ENCODE measurements around the gene POLR1E. TPM values are rescaled to one million over a fixed set of nuclear protein-coding genes. Genes with fewer than 3 reads are reported as not detected.
"Not testable (repeated sequence)": the region's sequence is repeated elsewhere in the genome, so short reads cannot be mapped to it uniquely, and the experiment has no call there.

Gene POLR1E
- total RNA-seq, 4 donors from 2014 or later = 22.5 to 26.4 (median 25.3) TPM

DNA sequence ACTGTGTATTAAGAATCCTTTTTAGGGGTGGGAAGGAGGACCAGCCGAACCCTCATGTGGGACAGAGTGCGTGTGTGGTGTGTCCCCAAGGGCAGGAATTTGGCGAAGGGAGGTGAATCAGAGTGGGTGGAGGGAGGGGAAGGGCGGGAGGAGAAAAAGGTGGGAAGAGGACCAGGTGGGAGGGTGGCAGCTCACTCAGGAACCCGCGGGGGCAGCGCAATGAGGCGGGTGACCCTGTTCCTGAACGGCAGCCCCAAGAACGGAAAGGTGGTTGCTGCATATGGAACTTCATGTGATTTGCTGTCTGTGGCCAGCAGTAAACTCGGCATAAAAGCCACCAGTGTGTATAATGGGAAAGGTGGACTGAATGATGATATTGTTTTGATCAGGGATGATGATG lies 8.8 kb upstream of the POLR1E start:
- intact Hi-C loops (cut with DNase I; ENCODE audit: low total_unique reads) = no loop called here
- no peak for DNase-seq (ENCODE audit: low spot score in 2 of 2)
- no peak overlapping the region for H3K4me3 ChIP-seq (ENCODE audit: low read depth, poor library complexity, severe bottlenecking)
- WGBS, 2 donors = 61 to 65% methylated on average over 11 of the region's 11 CpGs
- no peak for TF ChIP-seq POLR2A (IDR thresholded peaks at IDR 0.05)
- no peak for TF ChIP-seq CTCF (IDR thresholded peaks at IDR 0.05)

- DNase-seq (ENCODE audit: low spot score in 2 of 2); intact Hi-C loops (cut with DNase I; ENCODE audit: low total_unique reads): not testable (repeated sequence)
- WGBS, 2 donors = 85 to 89% methylated on average over 4 of the region's 4 CpGs
These were observed 8.3 kb upstream of the POLR1E start for GRCh38 chr9:37477443-37477842.

DNA sequence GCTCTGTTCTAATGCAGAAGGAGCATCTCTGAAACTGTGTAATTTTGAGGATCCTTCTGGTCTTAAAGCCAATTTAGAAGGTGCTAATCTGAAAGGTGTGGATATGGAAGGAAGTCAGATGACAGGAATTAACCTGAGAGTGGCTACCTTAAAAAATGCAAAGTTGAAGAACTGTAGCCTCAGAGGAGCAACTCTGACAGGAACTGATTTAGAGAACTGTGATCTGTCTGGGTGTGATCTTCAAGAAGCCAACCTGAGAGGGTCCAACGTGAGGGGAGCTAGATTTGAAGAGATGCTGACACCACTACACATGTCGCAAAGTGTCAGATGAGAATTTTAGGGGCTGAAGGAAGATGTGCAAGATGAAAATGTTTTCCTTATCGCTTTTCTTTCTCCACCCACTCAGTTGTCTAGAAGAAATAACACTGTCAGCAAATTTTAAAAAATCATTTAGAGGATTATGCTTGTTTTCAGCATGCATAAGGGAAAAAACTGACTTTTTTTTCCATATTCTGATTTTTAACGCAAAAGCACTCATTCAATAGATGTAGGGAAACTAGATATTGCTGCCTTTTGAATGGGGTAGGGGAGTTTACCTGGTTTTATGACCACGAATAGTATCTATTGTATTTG lies 7.6 kb upstream of the POLR1E start:
- DNase-seq (ENCODE audit: low spot score in 2 of 2); H3K4me3 ChIP-seq (ENCODE audit: low read depth, poor library complexity, severe bottlenecking); intact Hi-C loops (cut with DNase I; ENCODE audit: low total_unique reads): not testable (repeated sequence)
- 69 to 70% methylated on average over 5 of the region's 5 CpGs for WGBS, 2 donors

More at GRCh38 chr9:37477443-37477842, 8.3 kb upstream of the POLR1E start:
- H3K4me3 ChIP-seq (ENCODE audit: low read depth, poor library complexity, severe bottlenecking) = not testable (repeated sequence)

DNA sequence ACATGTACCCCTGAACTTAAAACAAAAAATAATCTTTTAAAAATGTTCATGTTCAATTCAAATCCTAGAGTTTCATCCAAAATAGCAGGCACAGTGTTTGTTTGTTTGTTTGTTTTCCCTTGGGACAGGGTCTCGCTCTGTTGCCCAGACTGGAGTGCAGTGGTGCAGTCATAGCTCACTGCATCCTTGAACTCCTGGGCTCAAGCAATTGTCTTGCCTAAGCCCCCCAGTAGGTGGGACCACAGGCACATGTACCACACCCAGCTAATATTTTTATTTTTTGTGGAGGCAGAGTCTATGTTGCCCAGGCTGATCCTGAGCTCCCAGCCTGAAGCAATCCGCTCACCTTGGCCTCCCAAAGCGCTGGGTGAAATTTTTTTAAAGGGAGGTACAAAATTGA lies 5.0 kb upstream of the POLR1E start:
- H3K4me3 ChIP-seq (ENCODE audit: low read depth, poor library complexity, severe bottlenecking) = no peak overlapping the region
- 86 to 87% methylated on average over 3 of the region's 3 CpGs for WGBS, 2 donors
- no peak for DNase-seq (ENCODE audit: low spot score in 2 of 2)
- intact Hi-C loops (cut with DNase I; ENCODE audit: low total_unique reads) = loop anchor here (10.0 kb wide), 1 partner anchor 114 kb away; the partner anchor contains the start of gene TOMM5
- TF ChIP-seq POLR2A (IDR thresholded peaks at IDR 0.05) (no peak), CTCF (IDR thresholded peaks at IDR 0.05) (no peak)

DNA sequence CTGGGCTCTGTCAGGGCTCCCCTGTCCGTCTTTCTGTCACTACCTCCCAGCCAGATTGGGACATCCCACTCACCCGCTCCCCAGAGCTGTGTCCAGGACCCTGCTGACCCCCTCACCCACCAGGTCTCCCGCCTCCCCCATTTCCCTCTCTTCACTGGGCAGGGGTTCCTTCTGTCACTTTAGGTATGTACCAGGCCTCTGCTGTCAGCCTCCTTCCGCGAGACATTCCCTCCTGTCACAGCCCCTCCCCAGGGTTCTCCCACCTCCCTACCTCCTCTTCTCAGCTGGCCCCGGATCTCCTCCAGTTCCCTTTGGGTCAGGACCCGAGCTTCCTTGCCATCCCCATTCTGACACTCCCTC lies 488 bp downstream of the POLR1E start:
- H3K4me3 ChIP-seq (ENCODE audit: low read depth, poor library complexity, severe bottlenecking) = peak overlapping the region; percentile 71
- WGBS, 2 donors = 2 to 6% methylated on average over 7 of the region's 7 CpGs
- TF ChIP-seq POLR2A (IDR thresholded peaks at IDR 0.05) (no peak), CTCF (IDR thresholded peaks at IDR 0.05) (no peak)
- DNase-seq (ENCODE audit: low spot score in 2 of 2) = no peak
- intact Hi-C loops (cut with DNase I; ENCODE audit: low total_unique reads) = loop anchor here (10.0 kb wide), 1 partner anchor 109 kb away; the partner anchor contains the start of gene TOMM5

GRCh38 chr9:37486616-37487548 lies 1.1 kb downstream of the POLR1E start:
- intact Hi-C loops (cut with DNase I; ENCODE audit: low total_unique reads) = loop anchor here (10.0 kb wide), 1 partner anchor 108 kb away; the partner anchor contains the start of gene TOMM5
- no peak for TF ChIP-seq POLR2A (IDR thresholded peaks at IDR 0.05)
- no peak for TF ChIP-seq CTCF (IDR thresholded peaks at IDR 0.05)
- 10 to 17% methylated on average over 7 of the region's 7 CpGs for WGBS, 2 donors
- H3K4me3 ChIP-seq (ENCODE audit: low read depth, poor library complexity, severe bottlenecking) = peak overlapping the region; percentile 71
- DNase-seq (ENCODE audit: low spot score in 2 of 2) = no peak
